Activated naive CD8-positive, alpha-beta T cell treated with anti-CD3 and anti-CD28 coated beads for 36 hours (primary cell): Measurements from ENCODE around the gene RGS7BP. TPM values are rescaled to one million over a fixed set of nuclear protein-coding genes. Genes with fewer than 3 reads are reported as not detected.

Experiments
- DNase-seq: peaks from one replicate; pipeline ENCODE4 v3.0.0; 2021
- H3K27ac Mint-ChIP-seq: one replicate; pipeline ENCODE4 v1.8.0; 2022; ENCODE audit warnings: mild to moderate bottlenecking, moderate library complexity, mixed read lengths
- H3K27me3 Mint-ChIP-seq: one replicate; pipeline ENCODE4 v1.8.0; 2022; ENCODE audit warnings: mild to moderate bottlenecking, mixed read lengths
- H3K36me3 Mint-ChIP-seq: one replicate; pipeline ENCODE4 v1.8.0; 2021; ENCODE audit warnings: mild to moderate bottlenecking, mixed read lengths
- H3K4me1 Mint-ChIP-seq: one replicate; pipeline ENCODE4 v1.8.0; 2021; ENCODE audit warnings: mixed read lengths
- H3K4me3 Mint-ChIP-seq: one replicate; pipeline ENCODE4 v1.8.0; 2022; ENCODE audit warnings: mild to moderate bottlenecking, moderate library complexity, mixed read lengths
- H3K9me3 Mint-ChIP-seq: one replicate; pipeline ENCODE4 v1.8.0; 2022; ENCODE audit warnings: mixed read lengths
- total RNA-seq, 2 experiments: library from RNA; stranded (reverse); gene quantifications; one replicate each; pipeline ENCODE4 v1.2.3, GENCODE V29; 2021

Gene RGS7BP
- total RNA-seq = not detected

DNA sequence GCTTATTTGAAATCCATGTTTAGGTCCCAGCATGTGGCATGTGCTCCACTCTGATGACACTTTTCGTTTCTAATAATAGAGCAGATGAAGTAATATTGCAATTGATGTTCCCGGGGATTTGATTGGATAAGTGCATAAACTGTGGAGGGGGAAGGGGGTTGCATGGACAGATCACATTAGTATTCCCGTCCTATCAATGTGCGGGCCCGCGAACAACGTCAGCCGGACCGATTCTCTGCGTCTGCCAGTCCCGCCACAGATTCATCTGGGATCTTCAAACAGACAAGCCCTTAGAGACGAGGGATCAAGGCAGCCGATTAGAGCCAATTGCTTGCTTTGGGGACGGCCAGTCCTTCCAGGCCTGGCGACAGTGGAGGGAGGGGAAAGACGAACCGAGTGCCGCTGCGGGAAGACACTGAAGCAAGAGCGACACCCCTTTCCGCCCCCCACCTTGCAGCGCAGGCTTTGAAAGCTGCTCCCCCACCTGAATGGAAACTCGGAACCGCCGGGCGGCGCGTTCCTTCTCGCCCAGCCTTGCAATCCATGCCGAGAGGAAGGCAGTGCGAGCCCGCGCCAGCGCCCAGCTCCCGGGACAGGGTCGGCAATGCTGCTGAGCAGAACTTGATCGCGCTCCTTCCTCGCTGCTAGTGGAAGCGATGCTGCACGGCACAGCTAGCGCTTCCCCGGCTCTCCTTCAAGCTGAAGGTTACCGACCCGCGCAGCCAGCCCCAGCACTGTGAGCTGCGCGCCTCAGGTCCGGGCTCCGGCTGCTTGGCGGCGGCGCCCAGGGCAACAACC is at the start of gene RGS7BP:
Gene RGS7BP (plus strand): TSS at position 247 of the 798 bp plus-strand sequence. CDS start 610 bp downstream, outside the sequence.
- Mint-ChIP-seq H3K27ac (no peak within 1 kb of the TSS), H3K36me3 (no peaks in the 10 kb centered on the region), H3K9me3 (no peaks in the 10 kb centered on the region), H3K4me3 (no peak within 1 kb of the TSS), H3K27me3 (peaks cover 61% of the 10 kb centered on the region), H3K4me1 (peaks cover 4% of the 10 kb centered on the region)
- no peak for DNase-seq

DNA sequence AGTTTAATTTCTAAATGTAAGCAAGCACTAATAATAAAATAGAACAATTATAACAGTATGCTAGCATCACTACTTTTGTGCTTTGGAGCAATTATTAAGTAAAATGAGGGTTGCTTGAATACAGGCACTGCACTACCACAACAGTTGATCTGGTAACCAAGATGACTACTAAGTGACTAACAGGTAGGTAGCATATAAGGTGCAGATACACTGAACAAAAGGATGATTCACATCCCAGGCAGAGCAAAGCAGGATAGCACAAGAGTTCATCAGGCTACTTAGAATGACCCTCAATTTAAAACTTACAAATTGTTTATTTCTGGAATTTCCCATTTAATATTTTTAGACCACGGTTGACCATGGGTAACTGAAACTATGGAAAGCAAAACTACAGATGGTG is 48.0 kb upstream of the RGS7BP start:
- no peak for DNase-seq
- H3K4me1 Mint-ChIP-seq = no peaks in the 10 kb centered on the region
- no peak overlapping the region for H3K4me3 Mint-ChIP-seq
- no peak overlapping the region for H3K27ac Mint-ChIP-seq
- peaks cover 5% of the 10 kb centered on the region for H3K9me3 Mint-ChIP-seq
- H3K36me3 Mint-ChIP-seq = no peaks in the 10 kb centered on the region
- no peaks in the 10 kb centered on the region for H3K27me3 Mint-ChIP-seq

DNA sequence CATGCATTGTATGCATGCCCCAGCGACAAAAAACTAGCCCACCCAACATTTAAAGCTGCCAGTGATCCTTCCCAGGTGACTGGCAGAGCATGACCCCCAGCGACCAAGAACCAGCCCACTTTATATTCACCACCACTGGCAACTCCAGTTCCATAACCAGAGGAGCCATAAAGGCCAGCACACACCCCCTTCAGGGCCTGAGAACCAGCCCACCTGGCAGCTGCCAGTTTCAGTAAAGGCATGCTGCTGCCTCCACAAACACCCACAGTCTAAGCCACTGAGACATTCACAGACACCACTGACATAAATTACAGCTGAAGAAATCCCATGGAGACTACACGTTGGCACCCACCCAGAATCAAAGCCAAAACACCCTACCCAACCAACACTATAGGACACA is 46.9 kb upstream of the RGS7BP start:
- H3K27me3 Mint-ChIP-seq = no peaks in the 10 kb centered on the region
- DNase-seq = no peak
- H3K4me1 Mint-ChIP-seq = no peaks in the 10 kb centered on the region
- no peak overlapping the region for H3K4me3 Mint-ChIP-seq
- H3K9me3 Mint-ChIP-seq = peaks cover 7% of the 10 kb centered on the region
- no peaks in the 10 kb centered on the region for H3K36me3 Mint-ChIP-seq
- no peak overlapping the region for H3K27ac Mint-ChIP-seq

DNA sequence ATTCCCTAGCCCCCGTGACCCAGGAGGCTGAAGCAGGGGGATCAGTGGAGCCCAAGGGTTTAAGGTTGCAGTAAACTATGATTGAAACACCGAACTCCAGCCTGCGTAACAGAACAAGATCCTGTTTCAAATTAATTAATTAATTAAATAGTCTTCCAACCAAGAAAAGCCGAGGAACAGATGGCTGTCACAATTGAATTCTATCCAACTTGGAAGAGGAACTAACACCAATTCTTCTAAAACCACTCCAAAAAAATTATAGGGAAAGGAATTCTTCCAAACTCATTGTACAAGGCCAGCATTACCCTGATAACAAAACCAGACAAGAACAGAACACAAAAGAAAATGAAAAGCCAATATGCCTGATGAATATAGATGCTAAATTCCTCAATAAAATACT is 43.4 kb upstream of the RGS7BP start:
- DNase-seq = no peak
- H3K36me3 Mint-ChIP-seq = no peaks in the 10 kb centered on the region
- H3K9me3 Mint-ChIP-seq = peaks cover 11% of the 10 kb centered on the region
- H3K4me3 Mint-ChIP-seq = no peak overlapping the region
- H3K27me3 Mint-ChIP-seq = no peaks in the 10 kb centered on the region
- H3K27ac Mint-ChIP-seq = no peak overlapping the region
- H3K4me1 Mint-ChIP-seq = no peaks in the 10 kb centered on the region

DNA sequence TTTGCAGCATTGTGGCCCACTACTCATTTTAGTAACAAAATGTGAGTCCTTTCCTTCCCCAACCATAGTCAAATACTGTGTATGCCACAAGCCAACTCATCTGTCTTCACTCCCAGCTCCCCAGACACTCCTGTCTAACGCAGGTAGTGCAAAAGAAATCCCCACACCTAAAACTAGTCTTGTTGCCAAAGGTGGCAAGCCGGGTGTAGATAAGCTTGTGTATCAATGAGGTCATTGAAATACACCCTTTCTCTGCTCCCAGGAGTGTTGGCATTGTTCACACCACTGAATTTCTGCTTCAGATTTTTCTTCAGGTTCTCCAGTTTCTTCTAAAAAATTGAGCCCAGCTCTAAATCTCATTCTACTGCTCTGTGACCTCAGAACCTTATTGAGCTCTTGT is 19.7 kb upstream of the RGS7BP start:
- Mint-ChIP-seq H3K4me3 (no peak overlapping the region), H3K27me3 (no peaks in the 10 kb centered on the region), H3K9me3 (peaks cover 2% of the 10 kb centered on the region)

DNA sequence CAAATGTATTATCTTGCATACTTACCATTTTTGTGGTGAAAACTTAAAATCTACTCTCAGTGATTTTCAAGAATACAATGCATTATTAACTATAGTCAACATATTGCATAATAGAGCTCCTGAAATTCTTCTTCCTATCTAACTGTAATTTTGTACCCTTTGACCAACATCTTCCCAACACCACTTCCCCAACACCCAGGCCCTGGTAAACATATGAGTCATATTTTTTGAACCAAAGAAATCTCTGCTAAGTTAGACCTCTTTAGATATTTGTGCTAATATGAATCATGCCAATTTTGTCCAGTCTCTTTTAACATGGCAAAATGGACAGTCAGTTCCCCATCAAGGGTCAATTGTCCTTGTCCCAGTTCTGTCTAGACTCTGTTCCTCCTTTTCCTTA is 18.5 kb upstream of the RGS7BP start:
- peaks cover 2% of the 10 kb centered on the region for H3K9me3 Mint-ChIP-seq
- no peak overlapping the region for H3K27ac Mint-ChIP-seq
- DNase-seq = no peak
- H3K4me1 Mint-ChIP-seq = no peaks in the 10 kb centered on the region
- no peaks in the 10 kb centered on the region for H3K27me3 Mint-ChIP-seq
- no peaks in the 10 kb centered on the region for H3K36me3 Mint-ChIP-seq
- no peak overlapping the region for H3K4me3 Mint-ChIP-seq

More for the DNA sequence above, 19.7 kb upstream of the RGS7BP start:
- Mint-ChIP-seq H3K27ac (no peak overlapping the region), H3K4me1 (no peaks in the 10 kb centered on the region), H3K36me3 (no peaks in the 10 kb centered on the region)
- no peak for DNase-seq

DNA sequence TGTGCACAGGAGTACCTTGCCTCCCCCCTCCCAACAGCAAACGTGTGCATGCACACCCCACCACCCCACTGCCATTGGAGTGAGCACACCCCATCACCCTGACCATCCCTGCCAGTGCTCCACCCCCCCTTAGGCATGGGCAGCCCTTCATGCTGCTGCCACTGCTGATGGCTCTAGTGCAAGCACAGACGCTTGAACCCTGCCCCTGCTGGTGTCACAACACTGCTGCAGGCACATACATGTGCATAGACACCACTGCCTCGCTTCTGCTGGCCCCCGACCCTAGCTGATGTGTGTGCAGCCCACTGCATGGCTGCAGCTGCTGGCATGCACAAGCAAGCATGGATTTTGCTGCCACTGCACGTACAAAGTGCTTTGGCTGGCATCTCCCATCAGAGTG is 16.0 kb upstream of the RGS7BP start:
- Mint-ChIP-seq H3K36me3 (no peaks in the 10 kb centered on the region), H3K4me1 (no peaks in the 10 kb centered on the region), H3K27ac (no peak overlapping the region), H3K4me3 (no peak overlapping the region), H3K27me3 (no peaks in the 10 kb centered on the region), H3K9me3 (peaks cover 2% of the 10 kb centered on the region)
- no peak for DNase-seq

DNA sequence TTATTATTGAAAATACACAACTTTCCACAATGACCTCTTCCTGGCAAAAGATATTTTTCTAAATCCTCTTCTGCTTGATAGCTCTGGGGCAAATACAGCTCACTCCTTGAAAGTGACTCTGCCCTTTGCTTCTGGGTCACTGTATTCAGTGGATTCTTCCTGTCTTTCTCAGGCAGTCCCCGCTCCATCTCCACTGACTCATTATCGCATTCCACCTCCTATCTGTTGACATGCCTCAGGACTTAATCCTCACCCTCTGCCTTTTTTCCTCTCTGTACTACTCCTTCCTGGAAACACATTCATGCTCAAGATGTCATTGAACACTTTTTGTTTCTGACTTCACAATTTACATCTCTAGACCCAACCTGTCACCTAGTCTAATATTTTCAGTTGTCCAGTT is 8.4 kb upstream of the RGS7BP start:
- no peak overlapping the region for H3K27ac Mint-ChIP-seq
- H3K36me3 Mint-ChIP-seq = no peaks in the 10 kb centered on the region
- H3K27me3 Mint-ChIP-seq = no peaks in the 10 kb centered on the region
- H3K9me3 Mint-ChIP-seq = no peaks in the 10 kb centered on the region
- H3K4me1 Mint-ChIP-seq = no peaks in the 10 kb centered on the region
- H3K4me3 Mint-ChIP-seq = no peak overlapping the region
- DNase-seq = no peak

DNA sequence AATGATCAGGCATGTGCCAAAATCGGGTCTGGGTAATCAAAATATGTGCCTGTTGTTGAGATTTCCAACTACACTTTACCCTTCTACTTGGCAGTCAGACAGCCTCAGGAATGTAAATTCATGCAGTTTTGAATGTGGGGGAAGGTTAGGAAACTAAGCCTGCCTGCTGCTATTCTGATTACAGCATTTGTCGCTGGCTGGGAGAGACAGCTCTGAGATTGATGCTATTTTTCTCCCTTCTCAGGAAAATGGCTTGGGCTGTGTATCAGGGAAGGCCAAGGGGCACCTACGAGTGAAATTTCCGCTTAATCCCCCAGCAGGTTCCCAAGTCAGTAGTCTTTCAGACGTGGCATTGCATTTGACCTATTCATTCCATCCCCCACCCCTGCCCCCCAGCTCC is 3.6 kb upstream of the RGS7BP start:
- H3K27me3 Mint-ChIP-seq = peaks cover 43% of the 10 kb centered on the region
- H3K9me3 Mint-ChIP-seq = no peaks in the 10 kb centered on the region
- no peak overlapping the region for H3K4me3 Mint-ChIP-seq
- H3K36me3 Mint-ChIP-seq = no peaks in the 10 kb centered on the region
- no peak for DNase-seq
- H3K27ac Mint-ChIP-seq = no peak overlapping the region
- H3K4me1 Mint-ChIP-seq = peaks cover 4% of the 10 kb centered on the region

DNA sequence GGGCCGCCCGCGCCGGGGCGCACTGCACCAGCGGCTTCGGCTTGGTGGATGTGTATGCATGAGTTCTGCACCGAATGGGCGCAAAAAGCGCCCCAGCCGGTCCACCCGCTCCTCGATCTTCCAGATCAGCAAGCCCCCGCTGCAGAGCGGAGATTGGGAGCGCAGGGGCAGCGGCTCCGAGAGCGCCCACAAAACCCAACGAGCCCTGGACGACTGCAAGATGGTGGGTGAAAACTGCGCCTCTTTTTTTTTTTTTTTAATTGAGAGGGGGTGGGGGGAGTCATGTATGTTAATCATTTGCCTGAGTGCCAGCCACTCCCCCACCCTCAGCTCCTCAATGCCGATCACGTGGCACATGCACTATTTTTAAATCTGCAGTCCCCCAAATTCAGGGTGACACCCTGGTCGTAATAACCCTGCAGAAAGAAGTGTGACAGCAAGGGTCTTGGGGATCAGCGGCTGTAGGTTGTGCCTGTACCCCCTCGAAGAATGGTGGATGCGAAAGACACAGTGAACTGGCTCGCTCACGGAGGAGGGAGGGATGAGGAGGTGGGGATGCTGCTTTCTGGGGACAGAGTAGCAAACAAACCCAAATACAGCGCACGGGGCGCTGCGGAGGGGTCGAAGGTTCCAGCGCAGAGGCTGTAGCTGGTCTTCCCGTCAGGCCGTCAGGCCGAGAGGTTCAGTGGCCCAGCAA is 900 bp downstream of the RGS7BP start:
- no peak overlapping the region for H3K4me3 Mint-ChIP-seq
- H3K27me3 Mint-ChIP-seq = peaks cover 61% of the 10 kb centered on the region
- no peaks in the 10 kb centered on the region for H3K9me3 Mint-ChIP-seq
- H3K4me1 Mint-ChIP-seq = peaks cover 4% of the 10 kb centered on the region
- no peak overlapping the region for H3K27ac Mint-ChIP-seq
- no peaks in the 10 kb centered on the region for H3K36me3 Mint-ChIP-seq
- no peak for DNase-seq

DNA sequence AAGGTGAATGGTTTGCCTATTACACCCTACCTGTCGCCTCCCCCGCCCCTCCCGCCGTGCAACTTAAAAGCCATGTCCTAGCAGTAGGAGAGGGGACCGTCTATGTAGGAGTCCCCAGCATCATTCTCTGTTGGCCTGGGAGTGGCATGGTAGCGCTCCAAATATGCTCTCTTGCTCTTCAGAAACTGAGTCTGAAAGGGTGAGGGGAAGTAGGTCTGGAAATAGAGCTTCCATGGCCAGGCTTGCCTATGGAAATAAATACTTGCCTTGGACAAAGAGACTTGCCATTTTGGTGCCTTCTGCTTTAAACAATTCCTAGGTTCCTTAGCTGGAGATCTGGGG is 1.4 kb downstream of the RGS7BP start:
- H3K4me3 Mint-ChIP-seq = no peak overlapping the region
- H3K27ac Mint-ChIP-seq = no peak overlapping the region
- no peaks in the 10 kb centered on the region for H3K9me3 Mint-ChIP-seq

DNA sequence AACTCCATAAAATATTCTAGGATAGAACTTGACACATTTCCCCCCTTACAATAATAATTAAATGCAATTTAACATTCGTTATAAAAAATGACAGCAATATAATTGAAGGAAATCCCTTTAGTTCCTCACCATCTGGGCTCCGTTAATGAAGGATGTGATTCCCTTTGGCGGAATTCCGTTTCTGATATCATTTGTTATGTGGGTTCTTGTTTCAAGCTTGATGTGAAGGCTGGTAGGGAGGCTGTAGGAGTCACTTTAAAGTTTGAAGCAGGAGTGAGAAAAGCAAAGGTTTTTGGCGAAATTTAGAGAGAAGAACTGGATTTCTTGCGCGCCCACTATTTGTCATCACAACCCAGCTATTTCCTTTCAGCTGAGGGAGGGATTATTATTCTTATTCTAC is 4.0 kb downstream of the RGS7BP start:
- DNase-seq = no peak
- Mint-ChIP-seq H3K36me3 (no peaks in the 10 kb centered on the region), H3K9me3 (no peaks in the 10 kb centered on the region), H3K4me3 (no peak overlapping the region), H3K4me1 (peaks cover 4% of the 10 kb centered on the region), H3K27ac (no peak overlapping the region), H3K27me3 (peaks cover 38% of the 10 kb centered on the region)

More for the DNA sequence above, 1.4 kb downstream of the RGS7BP start:
- peaks cover 4% of the 10 kb centered on the region for H3K4me1 Mint-ChIP-seq
- DNase-seq = no peak
- H3K27me3 Mint-ChIP-seq = peaks cover 61% of the 10 kb centered on the region
- H3K36me3 Mint-ChIP-seq = no peaks in the 10 kb centered on the region

DNA sequence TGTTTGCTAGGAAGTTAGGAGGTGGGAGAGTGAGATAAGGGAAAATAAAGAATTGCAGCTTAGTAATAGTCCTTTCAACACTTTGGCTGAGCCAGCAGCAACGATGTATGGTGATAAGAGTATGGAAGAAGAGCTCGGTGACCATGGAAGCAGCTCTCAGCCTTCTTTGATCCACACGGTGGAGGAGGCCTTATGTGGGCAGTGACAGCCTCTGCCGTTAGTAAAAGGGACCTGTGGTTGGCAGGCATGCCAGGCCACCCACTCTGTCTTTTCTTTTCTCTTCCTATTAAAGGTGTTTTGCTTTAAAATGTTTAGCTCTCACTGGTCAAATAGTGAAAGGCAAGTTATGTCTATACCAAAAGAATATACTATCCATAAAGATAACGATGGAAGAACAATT is 7.7 kb downstream of the RGS7BP start:
- Mint-ChIP-seq H3K27ac (no peak overlapping the region), H3K4me3 (no peak overlapping the region), H3K36me3 (no peaks in the 10 kb centered on the region), H3K4me1 (no peaks in the 10 kb centered on the region), H3K9me3 (no peaks in the 10 kb centered on the region), H3K27me3 (peaks cover 4% of the 10 kb centered on the region)
- DNase-seq = no peak

DNA sequence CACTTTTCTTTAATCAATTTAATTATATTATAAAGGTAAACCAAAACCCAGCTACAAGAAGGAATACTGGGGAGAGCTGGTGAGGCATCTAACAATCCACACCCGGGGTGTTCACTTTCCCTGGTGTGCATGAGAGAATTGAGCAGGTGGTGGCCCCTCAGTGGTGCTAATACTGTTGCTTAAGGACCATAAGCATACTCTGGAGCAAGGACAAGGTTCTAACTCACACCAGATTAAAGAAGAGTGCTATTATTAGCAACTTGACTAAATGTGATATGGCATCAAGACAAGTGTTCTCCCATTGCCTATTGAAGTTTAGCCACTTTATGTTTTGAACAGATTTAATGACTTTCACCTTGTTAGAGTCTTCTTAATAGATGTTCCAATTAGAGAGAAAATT is 8.8 kb downstream of the RGS7BP start:
- H3K36me3 Mint-ChIP-seq = no peaks in the 10 kb centered on the region
- no peaks in the 10 kb centered on the region for H3K9me3 Mint-ChIP-seq
- no peaks in the 10 kb centered on the region for H3K4me1 Mint-ChIP-seq
- H3K27me3 Mint-ChIP-seq = peaks cover 3% of the 10 kb centered on the region
- no peak overlapping the region for H3K4me3 Mint-ChIP-seq
- DNase-seq = no peak
- H3K27ac Mint-ChIP-seq = no peak overlapping the region

DNA sequence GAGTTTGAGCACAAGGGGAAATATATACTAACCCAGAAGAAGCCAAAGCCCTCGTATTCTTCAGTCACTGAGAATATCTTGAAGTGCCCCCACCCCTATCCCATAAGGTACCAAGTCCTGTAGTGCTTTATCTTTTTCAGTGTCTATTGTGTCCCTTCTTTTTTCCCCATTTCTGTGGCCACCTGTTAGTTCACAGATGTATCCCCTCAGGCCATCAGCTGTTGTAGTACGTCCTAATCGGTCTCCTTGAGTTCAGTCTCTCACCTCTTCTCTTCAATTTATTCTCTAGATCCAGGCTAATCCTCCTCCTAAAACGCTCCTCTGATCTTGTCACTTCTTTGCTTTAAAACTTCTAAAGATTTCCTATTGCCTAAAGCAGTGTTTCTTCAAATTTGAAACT is 10.4 kb downstream of the RGS7BP start:
- Mint-ChIP-seq H3K36me3 (no peaks in the 10 kb centered on the region), H3K9me3 (no peaks in the 10 kb centered on the region), H3K4me1 (no peaks in the 10 kb centered on the region), H3K27ac (no peak overlapping the region), H3K4me3 (no peak overlapping the region), H3K27me3 (no peaks in the 10 kb centered on the region)
- no peak for DNase-seq

DNA sequence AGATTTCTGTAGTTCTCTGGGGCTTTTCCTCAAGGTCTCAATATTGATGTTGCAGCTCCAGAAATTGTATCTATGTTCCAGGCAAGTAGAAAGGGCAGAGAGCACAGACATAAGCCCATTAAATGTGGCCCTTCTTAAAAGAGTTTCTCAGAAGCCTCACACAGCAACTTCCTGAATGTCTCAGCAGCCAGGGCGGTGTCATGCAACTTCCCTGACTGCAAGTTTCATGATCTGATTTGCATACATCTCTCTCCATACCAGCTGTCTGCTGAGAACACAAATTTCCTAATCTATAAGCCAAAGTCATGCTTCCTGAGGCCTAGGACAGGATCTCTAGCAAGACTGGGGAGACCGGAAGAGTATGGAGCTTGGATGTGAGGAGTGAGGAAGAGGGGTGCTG is 13.0 kb downstream of the RGS7BP start:
- Mint-ChIP-seq H3K27ac (no peak overlapping the region), H3K27me3 (no peaks in the 10 kb centered on the region), H3K4me1 (no peaks in the 10 kb centered on the region), H3K9me3 (no peaks in the 10 kb centered on the region), H3K4me3 (no peak overlapping the region), H3K36me3 (no peaks in the 10 kb centered on the region)
- DNase-seq = no peak
